Lower leg skin (tissue), 3 donors: ENCODE data around the gene C17orf67.

Experiments used
- CTCF ChIP-seq, 3 donors: fragments of 450-650 bp; IDR thresholded peaks; one replicate each; pipeline ENCODE4 v1.5.1; 2016; ENCODE audit warnings: antibody characterized with exemption in 3 of 3, mild to moderate bottlenecking in 3 of 3, moderate library complexity in 2 of 3
- POLR2A ChIP-seq, 2 donors: fragments of 450-650 bp; IDR thresholded peaks; one replicate each; pipeline ENCODE4 v1.6.1; 2016 to 2017; ENCODE audit warnings: antibody characterized with exemption in 2 of 2, mild to moderate bottlenecking in 1 of 2, moderate library complexity in 1 of 2

GRCh38 chr17:56779898-56780777 is 53.6 kb downstream of the C17orf67 start:
- TF ChIP-seq POLR2A (IDR thresholded peaks at IDR 0.05) (no peak), CTCF (IDR thresholded peaks at IDR 0.05) (no peak)
